ENCODE results near the gene LUZP2.

DNA sequence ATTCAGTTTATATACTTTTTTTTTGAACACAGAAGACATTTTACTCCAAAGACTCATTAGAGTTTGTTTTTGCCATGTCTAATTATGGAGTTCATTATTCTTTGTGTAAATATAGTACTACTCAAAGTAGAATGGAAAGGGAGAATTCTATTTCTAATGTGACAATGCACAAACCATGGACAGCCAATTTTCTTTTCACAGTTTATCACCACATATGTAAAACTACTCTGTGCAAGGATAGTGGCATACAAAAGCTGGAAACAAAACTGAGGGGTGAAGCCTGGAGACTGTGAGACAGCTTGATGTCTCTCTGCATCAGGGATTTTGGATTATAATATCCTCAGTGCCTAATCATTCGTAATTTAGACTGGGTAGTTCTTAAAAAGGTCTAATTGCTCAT is 75.5 kb downstream of the LUZP2 start:
- TF ChIP-seq, protein P1, sequence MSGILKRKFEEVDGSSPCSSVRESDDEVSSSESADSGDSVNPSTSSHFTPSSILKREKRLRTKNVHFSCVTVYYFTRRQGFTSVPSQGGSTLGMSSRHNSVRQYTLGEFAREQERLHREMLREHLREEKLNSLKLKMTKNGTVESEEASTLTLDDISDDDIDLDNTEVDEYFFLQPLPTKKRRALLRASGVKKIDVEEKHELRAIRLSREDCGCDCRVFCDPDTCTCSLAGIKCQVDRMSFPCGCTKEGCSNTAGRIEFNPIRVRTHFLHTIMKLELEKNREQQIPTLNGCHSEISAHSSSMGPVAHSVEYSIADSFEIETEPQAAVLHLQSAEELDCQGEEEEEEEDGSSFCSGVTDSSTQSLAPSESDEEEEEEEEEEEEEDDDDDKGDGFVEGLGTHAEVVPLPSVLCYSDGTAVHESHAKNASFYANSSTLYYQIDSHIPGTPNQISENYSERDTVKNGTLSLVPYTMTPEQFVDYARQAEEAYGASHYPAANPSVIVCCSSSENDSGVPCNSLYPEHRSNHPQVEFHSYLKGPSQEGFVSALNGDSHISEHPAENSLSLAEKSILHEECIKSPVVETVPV (CRISPR knock-in tag; IDR thresholded peaks at IDR 0.05), result no peak
- TF ChIP-seq TCF4 (CRISPR knock-in tag; IDR thresholded peaks at IDR 0.05; ENCODE audit: borderline replicate concordance) (no peak), ZNF8 (CRISPR knock-in tag; IDR thresholded peaks at IDR 0.05) (no peak), SNAI2 (CRISPR knock-in tag; IDR thresholded peaks at IDR 0.05) (no peak), ESRRG (CRISPR knock-in tag; IDR thresholded peaks at IDR 0.05) (no peak), ISL1 (CRISPR knock-in tag; IDR thresholded peaks at IDR 0.05) (no peak), GLIS3 (CRISPR knock-in tag; IDR thresholded peaks at IDR 0.05) (no peak), ZFP3 (CRISPR knock-in tag; IDR thresholded peaks at IDR 0.05) (no peak)
